NT2/D1 (cell line): ENCODE measurements around the gene SORCS3.

Experiments used
- SUZ12 ChIP-seq: IDR thresholded peaks from 2 replicates; pipeline ENCODE4 v1.6.1; 2011; ENCODE audit not compliant: insufficient read length, insufficient read depth; ENCODE audit errors: extremely low read depth
- YY1 ChIP-seq: IDR thresholded peaks from 2 replicates; pipeline ENCODE4 v1.6.1; 2011; ENCODE audit not compliant: insufficient read length, insufficient read depth
- ZNF274 ChIP-seq: IDR thresholded peaks from 2 replicates; pipeline ENCODE4 v1.6.1; 2011; ENCODE audit warnings: mild to moderate bottlenecking, low read depth, low read length

DNA sequence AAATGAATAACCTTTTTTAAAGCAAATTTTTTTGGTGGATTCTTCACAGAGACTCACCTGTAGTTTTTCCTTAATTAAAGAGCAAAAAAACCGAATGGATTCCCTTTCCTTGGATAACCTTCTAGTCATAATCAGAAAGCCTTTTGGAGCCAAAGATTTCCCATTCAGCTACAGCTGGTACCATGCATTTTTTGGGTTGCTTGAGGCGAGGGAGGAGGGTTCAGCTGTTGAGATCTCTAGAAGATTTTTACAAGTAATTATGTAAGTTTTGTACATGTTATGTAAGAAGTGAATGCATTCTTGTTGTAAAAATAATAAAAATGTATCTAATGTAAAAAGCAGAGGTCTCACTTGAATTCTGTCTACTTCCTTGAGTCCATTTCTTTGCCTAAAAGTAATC lies 463.2 kb downstream of the SORCS3 start:
- TF ChIP-seq YY1, result no peak
- no peak for TF ChIP-seq ZNF274
- no peak for TF ChIP-seq SUZ12
